Measurements from ENCODE around the gene ACIN1. TPM values are rescaled to one million over a fixed set of nuclear protein-coding genes. Genes with fewer than 3 reads are reported as not detected.
A peak's percentile ranks its signal among the peaks of the same experiment; 100 is the strongest.

Gene ACIN1
- total RNA-seq, 2 donors from 2014 or later: 110 to 119 TPM

DNA sequence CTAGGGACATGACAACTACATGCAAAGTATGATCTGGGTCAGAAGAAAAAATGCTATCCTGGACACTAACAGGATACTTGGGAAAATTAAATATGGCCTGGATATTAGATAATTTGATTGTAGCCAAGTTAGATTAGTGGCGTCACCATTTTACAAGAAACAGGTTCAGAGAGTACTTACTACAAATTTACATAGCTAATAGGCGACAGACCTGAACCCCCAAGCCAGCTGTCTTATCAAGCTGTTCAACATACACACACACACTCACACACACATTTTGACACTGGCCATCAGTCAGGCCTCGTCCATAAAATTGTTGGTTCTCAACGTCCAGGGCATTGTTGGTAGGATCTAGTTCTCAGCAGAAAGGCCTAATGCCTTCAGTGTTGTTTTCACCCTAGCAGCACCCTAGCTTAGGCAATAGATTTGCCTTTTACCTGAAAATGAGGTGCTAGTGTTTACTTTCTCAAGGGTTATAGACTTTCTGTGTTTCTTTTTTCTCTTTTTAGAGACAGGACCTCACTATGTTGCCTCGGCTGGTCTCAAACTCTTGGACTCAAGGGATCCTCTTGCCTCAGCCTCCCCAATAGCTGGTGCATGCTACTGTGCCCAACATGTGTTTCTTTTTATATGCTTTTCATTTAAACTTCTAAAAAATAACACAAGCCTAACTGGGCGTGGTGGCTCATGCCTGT lies 81.7 kb downstream of the ACIN1 start:
- DNase-seq (no peak), ATAC-seq (no peak)
- intact Hi-C loops (cut with DNase I, micrococcal nuclease): no loop called here

DNA sequence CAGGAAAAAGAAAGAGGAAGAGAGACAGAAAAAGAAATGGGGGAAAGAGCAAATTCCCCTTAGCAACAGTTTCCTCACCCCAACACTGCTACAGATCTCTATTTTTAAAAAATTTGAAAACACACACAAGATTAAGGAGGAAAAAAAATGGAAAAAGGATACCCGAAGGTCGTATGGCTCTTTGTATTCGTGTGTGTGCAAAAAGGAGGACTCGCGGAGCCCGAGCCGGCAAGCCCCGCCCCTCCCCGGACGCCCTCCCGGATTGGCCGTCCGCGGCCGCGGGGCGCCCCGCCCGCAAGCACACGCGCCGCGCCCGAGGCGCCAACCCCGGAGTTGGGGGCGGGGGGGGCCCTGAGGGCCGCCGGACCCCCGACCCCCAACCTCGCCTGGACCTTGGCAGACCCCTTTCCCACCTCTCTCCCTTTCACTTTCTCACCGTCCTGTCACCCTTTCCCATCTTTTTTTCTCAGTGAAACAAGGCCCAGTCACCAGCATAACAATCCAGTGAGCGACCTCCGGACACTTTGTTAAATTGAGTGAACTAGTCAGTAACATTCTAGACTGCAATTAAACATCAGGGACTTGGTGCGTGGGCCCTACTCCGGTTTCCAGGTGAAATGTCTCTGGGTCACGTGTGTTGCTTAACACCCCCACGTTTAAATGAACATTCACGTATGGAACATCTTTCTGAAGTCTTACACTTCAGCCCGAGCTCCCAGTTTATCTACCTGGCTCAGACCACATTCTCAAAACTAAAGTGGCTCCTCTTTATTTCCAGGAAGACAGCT lies 84.8 kb downstream of the ACIN1 start, which contains the start of gene C14orf93:
Gene C14orf93 (minus strand): TSS at position 205 of the 788 bp plus-strand sequence. CDS start 11,120 bp downstream, outside the sequence.
- intact Hi-C loops (cut with DNase I, micrococcal nuclease): no loop called here
- ATAC-seq (peak; percentile 53), DNase-seq (peak; percentile 82 to 92)

DNA sequence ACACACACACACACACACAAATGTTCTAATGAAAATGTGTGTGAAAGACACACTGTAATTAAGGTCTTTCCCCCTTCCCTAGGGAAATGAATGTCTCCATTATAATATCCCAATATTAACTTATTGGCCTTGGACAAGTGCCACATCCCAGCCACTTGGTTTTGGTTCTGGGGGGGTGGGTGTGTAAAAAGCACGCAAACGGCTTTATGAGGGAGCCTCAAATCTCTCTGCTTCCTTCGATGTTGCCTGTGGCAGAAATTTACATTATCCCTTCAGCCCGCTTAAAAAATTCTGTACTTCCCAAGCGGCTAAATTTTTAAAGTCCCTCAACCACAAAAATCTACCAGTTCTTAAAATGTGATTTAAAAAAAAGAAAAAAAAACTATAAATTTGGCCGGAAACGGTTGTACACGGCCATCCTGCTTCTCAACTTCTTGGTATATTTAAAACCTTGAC lies 85.4 kb downstream of the ACIN1 start:
- ATAC-seq (no peak), DNase-seq (no peak)
- intact Hi-C loops (cut with DNase I, micrococcal nuclease): no loop called here

DNA sequence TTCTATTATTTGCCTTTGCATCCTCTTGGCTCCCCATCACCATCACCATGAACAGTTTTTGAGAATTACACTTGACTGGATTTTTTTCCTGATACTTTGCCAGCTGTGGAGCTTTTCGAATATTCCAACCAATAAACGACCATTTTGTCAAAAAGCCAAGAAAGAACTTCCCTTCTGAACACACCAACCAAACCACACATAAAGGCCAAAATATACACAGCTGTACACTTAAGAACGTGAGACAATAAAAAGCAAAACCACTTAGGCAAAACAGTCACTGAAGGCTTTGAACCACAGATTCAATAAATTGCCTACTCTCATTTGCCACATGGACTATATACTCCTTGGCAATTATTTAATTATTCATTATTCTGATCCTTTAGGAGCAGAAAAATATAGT lies 86.1 kb downstream of the ACIN1 start:
- DNase-seq (no peak), ATAC-seq (no peak)
- intact Hi-C loops (cut with DNase I, micrococcal nuclease): no loop called here

Other genes with a start within 250 kb of the ACIN1 start
- 100 to 1,000 TPM; 263 to 308 TPM for gene LRP10, start 223.4 kb downstream of the ACIN1 start, total RNA-seq
- gene REM2, start 211.9 kb downstream of the ACIN1 start, total RNA-seq: under 1 TPM; 0.58 to 0.64 TPM
- 10 to 100 TPM; 60.4 to 81.9 TPM for gene RBM23, start 176.0 kb downstream of the ACIN1 start, total RNA-seq
- gene PRMT5, start 165.8 kb downstream of the ACIN1 start, total RNA-seq: 10 to 100 TPM; 40.5 to 63.9 TPM
- gene HAUS4, start 138.0 kb downstream of the ACIN1 start, total RNA-seq: 10 to 100 TPM; 33.5 to 33.6 TPM
- 1 to 10 TPM; 1.4 to 4.1 TPM for gene AJUBA, start 112.6 kb downstream of the ACIN1 start, total RNA-seq
- gene C14orf93, start 85.0 kb downstream of the ACIN1 start, total RNA-seq: 10 to 100 TPM; 11.9 to 13.2 TPM
- 10 to 100 TPM; 77.9 to 80.6 TPM for gene PSMB5, start 60.2 kb downstream of the ACIN1 start, total RNA-seq
- gene PSMB11, start 52.9 kb downstream of the ACIN1 start, total RNA-seq: not detected
- gene CDH24, start 37.6 kb downstream of the ACIN1 start, total RNA-seq: 1 to 10 TPM; 3.7 to 5.1 TPM
- 10 to 100 TPM; 47.0 to 53.8 TPM for gene C14orf119, start 369 bp upstream of the ACIN1 start, total RNA-seq
- not detected for gene CIROP, start 9.9 kb upstream of the ACIN1 start, total RNA-seq
- not detected for gene CEBPE, start 24.1 kb upstream of the ACIN1 start, total RNA-seq
- gene SLC7A8, start 88.5 kb upstream of the ACIN1 start, total RNA-seq: 10 to 100 TPM; 18.2 to 33.6 TPM
- not detected for gene RNF212B, start 142.8 kb upstream of the ACIN1 start, total RNA-seq
- 10 to 100 TPM; 15.3 to 17.6 TPM for gene HOMEZ, start 191.0 kb upstream of the ACIN1 start, total RNA-seq
- gene PPP1R3E, start 207.7 kb upstream of the ACIN1 start, total RNA-seq: 10 to 100 TPM; 10.8 to 11.2 TPM
- 10 to 100 TPM; 34.7 to 40.2 TPM for gene BCL2L2, start 211.7 kb upstream of the ACIN1 start, total RNA-seq
- gene PABPN1, start 226.3 kb upstream of the ACIN1 start, total RNA-seq: 100 to 1,000 TPM; 131 to 158 TPM

Data from left colon (tissue), 2 donors.